SKM-1 treated with dmso at 0.1 percent for 144 hours (cell line): ENCODE results near the gene ATP2A3.
"Not testable (repeated sequence)": the region's sequence is repeated elsewhere in the genome, so short reads cannot be mapped to it uniquely, and the experiment has no call there.

Experiments
- DNase-seq: peaks from one replicate; lab custom pipeline; 2025; ENCODE audit not compliant: unreplicated experiment; lab: John Stamatoyannopoulos, UW

Gene ATP2A3

GRCh38 chr17:3956327-3956957, 7.8 kb downstream of the ATP2A3 start:
- no peak for DNase-seq

GRCh38 chr17:3955673-3955988, 8.6 kb downstream of the ATP2A3 start:
- no peak for DNase-seq

GRCh38 chr17:3954976-3955672, 9.1 kb downstream of the ATP2A3 start:
- DNase-seq: no peak

- DNase-seq: no peak
Observed at GRCh38 chr17:3954086-3954485, 10.2 kb downstream of the ATP2A3 start.

GRCh38 chr17:3953542-3953941, 10.7 kb downstream of the ATP2A3 start:
- no peak for DNase-seq

- DNase-seq: no peak
Observed at GRCh38 chr17:3952186-3952585, 12.1 kb downstream of the ATP2A3 start.

GRCh38 chr17:3951420-3951819, 12.8 kb downstream of the ATP2A3 start:
- no peak for DNase-seq

- no peak for DNase-seq
Observed at GRCh38 chr17:3951003-3951402, 13.2 kb downstream of the ATP2A3 start.

- no peak for DNase-seq
Observed at GRCh38 chr17:3950584-3950983, 13.7 kb downstream of the ATP2A3 start.

- no peak for DNase-seq
Observed at GRCh38 chr17:3949418-3949817, 14.8 kb downstream of the ATP2A3 start.

- DNase-seq: not testable (repeated sequence)
Observed at GRCh38 chr17:3948551-3948950, 15.7 kb downstream of the ATP2A3 start.

GRCh38 chr17:3947318-3947810, 16.9 kb downstream of the ATP2A3 start:
- no peak for DNase-seq

GRCh38 chr17:3946711-3947235, 17.5 kb downstream of the ATP2A3 start:
- DNase-seq: no peak

- DNase-seq: no peak
Observed at GRCh38 chr17:3944485-3945388, 19.5 kb downstream of the ATP2A3 start.

GRCh38 chr17:3943240-3943891, 20.9 kb downstream of the ATP2A3 start:
- DNase-seq: no peak

GRCh38 chr17:3940965-3941698, 23.1 kb downstream of the ATP2A3 start:
- DNase-seq: no peak

- DNase-seq: no peak
Observed at GRCh38 chr17:3937359-3937758, 26.9 kb downstream of the ATP2A3 start.

GRCh38 chr17:3935825-3936355, 28.3 kb downstream of the ATP2A3 start:
- no peak for DNase-seq

- no peak for DNase-seq
Observed at GRCh38 chr17:3935140-3935542, 29.1 kb downstream of the ATP2A3 start.

- DNase-seq: no peak
Observed at GRCh38 chr17:3929764-3930163, 34.5 kb downstream of the ATP2A3 start.
